Kidney tubule cell (primary cell): ENCODE data around the gene SRD5A1.
"Not testable (repeated sequence)": the region's sequence is repeated elsewhere in the genome, so short reads cannot be mapped to it uniquely, and the experiment has no call there.

Experiments
- DNase-seq: peaks from one replicate; pipeline ENCODE4 v3.0.0-alpha.2; 2018; ENCODE audit warnings: low spot score

Gene SRD5A1

GRCh38 chr5:6644794-6645241, 11.6 kb downstream of the SRD5A1 start:
- DNase-seq = no peak

GRCh38 chr5:6645571-6646362, 12.5 kb downstream of the SRD5A1 start:
- not testable (repeated sequence) for DNase-seq

- no peak for DNase-seq
These were observed 15.9 kb downstream of the SRD5A1 start for GRCh38 chr5:6649186-6649585.

- DNase-seq = no peak
These were observed 16.4 kb downstream of the SRD5A1 start for GRCh38 chr5:6649681-6650080.

- no peak for DNase-seq
These were observed 18.8 kb downstream of the SRD5A1 start for GRCh38 chr5:6652025-6652424.

- DNase-seq = no peak
These were observed 22.2 kb downstream of the SRD5A1 start for GRCh38 chr5:6655432-6655831.

GRCh38 chr5:6656680-6657079, 23.4 kb downstream of the SRD5A1 start:
- no peak for DNase-seq

GRCh38 chr5:6659941-6660684, 26.9 kb downstream of the SRD5A1 start:
- peak; percentile 87 for DNase-seq

GRCh38 chr5:6660688-6661087, 27.4 kb downstream of the SRD5A1 start:
- no peak for DNase-seq

GRCh38 chr5:6666762-6667161, 33.5 kb downstream of the SRD5A1 start:
- no peak for DNase-seq

- no peak for DNase-seq
These were observed 34.4 kb downstream of the SRD5A1 start for GRCh38 chr5:6667648-6668047.

GRCh38 chr5:6668717-6669116, 35.5 kb downstream of the SRD5A1 start:
- DNase-seq = not testable (repeated sequence)

- no peak for DNase-seq
These were observed 39.8 kb downstream of the SRD5A1 start for GRCh38 chr5:6673031-6673430.

GRCh38 chr5:6673963-6674362, 40.7 kb downstream of the SRD5A1 start:
- DNase-seq = no peak

GRCh38 chr5:6674421-6674820, 41.2 kb downstream of the SRD5A1 start:
- no peak for DNase-seq

- DNase-seq = no peak
These were observed 41.6 kb downstream of the SRD5A1 start for GRCh38 chr5:6674886-6675285.

- no peak for DNase-seq
These were observed 42.7 kb downstream of the SRD5A1 start for GRCh38 chr5:6675784-6676491.

- DNase-seq = peak; percentile 64
These were observed 43.5 kb downstream of the SRD5A1 start for GRCh38 chr5:6676702-6677101.

- no peak for DNase-seq
These were observed 45.1 kb downstream of the SRD5A1 start for GRCh38 chr5:6678385-6678784.

- no peak for DNase-seq
These were observed 47.7 kb downstream of the SRD5A1 start for GRCh38 chr5:6680922-6681321.

GRCh38 chr5:6681682-6682081, 48.4 kb downstream of the SRD5A1 start:
- no peak for DNase-seq

- no peak for DNase-seq
These were observed 49.0 kb downstream of the SRD5A1 start for GRCh38 chr5:6682239-6682638.

GRCh38 chr5:6683241-6683640, 50.0 kb downstream of the SRD5A1 start:
- DNase-seq = no peak
